ENCODE results near the gene NQO1.

- TF ChIP-seq, protein P1, sequence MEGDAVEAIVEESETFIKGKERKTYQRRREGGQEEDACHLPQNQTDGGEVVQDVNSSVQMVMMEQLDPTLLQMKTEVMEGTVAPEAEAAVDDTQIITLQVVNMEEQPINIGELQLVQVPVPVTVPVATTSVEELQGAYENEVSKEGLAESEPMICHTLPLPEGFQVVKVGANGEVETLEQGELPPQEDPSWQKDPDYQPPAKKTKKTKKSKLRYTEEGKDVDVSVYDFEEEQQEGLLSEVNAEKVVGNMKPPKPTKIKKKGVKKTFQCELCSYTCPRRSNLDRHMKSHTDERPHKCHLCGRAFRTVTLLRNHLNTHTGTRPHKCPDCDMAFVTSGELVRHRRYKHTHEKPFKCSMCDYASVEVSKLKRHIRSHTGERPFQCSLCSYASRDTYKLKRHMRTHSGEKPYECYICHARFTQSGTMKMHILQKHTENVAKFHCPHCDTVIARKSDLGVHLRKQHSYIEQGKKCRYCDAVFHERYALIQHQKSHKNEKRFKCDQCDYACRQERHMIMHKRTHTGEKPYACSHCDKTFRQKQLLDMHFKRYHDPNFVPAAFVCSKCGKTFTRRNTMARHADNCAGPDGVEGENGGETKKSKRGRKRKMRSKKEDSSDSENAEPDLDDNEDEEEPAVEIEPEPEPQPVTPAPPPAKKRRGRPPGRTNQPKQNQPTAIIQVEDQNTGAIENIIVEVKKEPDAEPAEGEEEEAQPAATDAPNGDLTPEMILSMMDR (IDR thresholded peaks at IDR 0.05), result no peak
- no peak for TF ChIP-seq POLR2A (IDR thresholded peaks at IDR 0.05)
Measured at GRCh38 chr16:69732101-69732500, 5.7 kb upstream of the NQO1 start.
